Measurements from ENCODE around the gene UAP1. TPM values are rescaled to one million over a fixed set of nuclear protein-coding genes. Genes with fewer than 3 reads are reported as not detected.
"Not testable (repeated sequence)": the region's sequence is repeated elsewhere in the genome, so short reads cannot be mapped to it uniquely, and the experiment has no call there.

UAP1 gene
- total RNA-seq, 3 donors from 2014 or later, result 25.3 to 31.0 (median 27.7) TPM

DNA sequence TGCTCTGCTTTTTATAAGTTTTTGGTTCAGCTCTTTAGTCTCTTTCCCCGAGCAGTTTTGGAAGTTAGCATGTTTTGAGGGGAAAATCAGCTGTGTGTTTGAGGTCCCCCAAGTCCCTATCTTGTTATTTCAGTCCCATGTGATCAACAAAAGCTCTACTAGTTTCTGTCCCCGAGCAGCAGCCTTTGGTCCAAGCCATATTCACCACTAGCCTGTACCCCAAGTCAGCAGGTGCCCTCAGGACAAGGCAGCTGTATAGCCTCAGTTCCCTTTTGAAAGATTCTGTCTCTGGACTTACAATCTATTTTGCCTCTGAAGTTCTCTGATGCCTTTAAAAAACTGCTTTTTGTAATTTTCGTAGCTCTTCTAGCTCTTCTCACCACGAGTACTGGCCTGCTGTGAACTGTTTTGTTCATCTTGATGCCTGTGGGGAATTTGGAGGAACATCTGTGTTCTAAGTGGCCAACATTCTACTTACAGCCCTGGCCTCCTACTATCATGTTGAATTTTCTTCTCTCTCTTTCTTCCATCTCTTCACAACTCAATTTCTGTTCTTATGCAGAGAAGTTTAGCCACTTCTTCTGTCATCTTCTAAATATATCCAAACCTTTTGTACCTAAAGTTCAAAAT is 16.7 kb downstream of the UAP1 start:
- Mint-ChIP-seq H3K9me3 (no peaks in the 10 kb centered on the region), H3K4me1 (ENCODE audit: low read depth) (no peaks in the 10 kb centered on the region), H3K27me3 (ENCODE audit: low read depth) (no peaks in the 10 kb centered on the region), H3K4me3 (no peak overlapping the region), H3K36me3 (ENCODE audit: insufficient read depth) (peaks cover 26% of the 10 kb centered on the region)
- ATAC-seq, result no peak
- no peak for DNase-seq

DNA sequence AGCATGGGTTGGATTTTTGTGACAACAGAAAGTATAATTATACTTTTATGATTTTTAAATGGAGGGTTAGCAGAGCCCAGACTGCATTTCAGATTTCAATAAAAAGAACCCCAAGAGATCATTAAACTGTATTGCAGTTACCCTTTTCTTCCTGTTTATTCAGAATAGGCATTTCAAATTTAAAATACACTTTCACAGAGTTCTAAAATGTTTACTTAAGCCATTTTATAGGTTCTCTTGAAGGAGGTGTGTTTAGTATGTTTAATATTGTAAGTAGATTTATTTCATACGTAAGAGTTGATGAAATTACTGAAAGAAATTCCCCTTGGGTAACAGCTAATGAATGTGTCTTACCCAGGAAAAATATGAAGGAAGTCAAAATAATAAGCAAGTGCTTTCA is 17.4 kb downstream of the UAP1 start:
- Mint-ChIP-seq H3K4me1 (ENCODE audit: low read depth) (no peaks in the 10 kb centered on the region), H3K36me3 (ENCODE audit: insufficient read depth) (peaks cover 26% of the 10 kb centered on the region), H3K4me3 (no peak overlapping the region), H3K27me3 (ENCODE audit: low read depth) (no peaks in the 10 kb centered on the region), H3K9me3 (no peaks in the 10 kb centered on the region)
- ATAC-seq, result no peak
- DNase-seq, result no peak

DNA sequence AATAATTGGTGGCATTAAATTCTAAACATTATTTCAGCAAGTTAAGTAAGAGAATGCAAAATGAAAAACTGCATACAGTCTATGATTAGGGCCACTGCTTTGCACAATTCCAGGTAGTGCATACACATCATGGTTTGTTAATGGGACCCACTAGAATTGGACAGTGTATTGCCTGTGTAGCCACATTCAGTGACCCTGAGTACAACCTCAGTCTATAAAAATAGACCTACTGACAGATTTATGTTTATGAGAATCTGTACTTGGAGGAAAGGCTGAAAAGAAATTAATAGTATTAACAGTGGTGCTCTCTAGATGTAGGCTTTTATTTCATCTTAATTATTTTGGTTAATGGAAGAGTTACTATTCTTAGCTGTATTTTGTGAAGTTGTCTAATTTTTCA is 18.8 kb downstream of the UAP1 start:
- Mint-ChIP-seq H3K4me3 (no peak overlapping the region), H3K36me3 (ENCODE audit: insufficient read depth) (peaks cover 26% of the 10 kb centered on the region), H3K9me3 (no peaks in the 10 kb centered on the region), H3K27me3 (ENCODE audit: low read depth) (no peaks in the 10 kb centered on the region), H3K4me1 (ENCODE audit: low read depth) (no peaks in the 10 kb centered on the region)
- ATAC-seq (no peak), DNase-seq (no peak)

DNA sequence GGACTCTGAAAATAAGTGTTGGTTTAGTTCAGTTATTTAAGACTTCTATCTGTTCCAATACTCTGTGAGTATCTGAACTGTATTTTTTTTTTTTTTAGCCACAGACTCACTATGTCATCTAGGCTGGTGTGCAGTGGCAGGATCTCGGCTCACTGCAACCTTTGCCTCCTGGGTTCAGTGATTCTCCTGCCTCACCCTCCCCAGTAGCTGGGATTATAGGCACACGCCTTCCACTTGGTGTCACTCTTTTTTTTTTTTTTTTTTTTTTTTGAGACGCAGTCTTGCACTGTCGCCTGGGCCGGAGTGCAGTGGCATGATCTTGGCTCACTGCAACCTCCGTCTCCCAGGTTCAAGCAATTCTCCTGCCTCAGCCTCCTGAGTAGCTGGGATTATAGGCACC is 21.4 kb downstream of the UAP1 start:
- H3K4me1 Mint-ChIP-seq (ENCODE audit: low read depth); DNase-seq; H3K9me3 Mint-ChIP-seq; ATAC-seq; H3K27me3 Mint-ChIP-seq (ENCODE audit: low read depth); H3K4me3 Mint-ChIP-seq: not testable (repeated sequence)
- H3K36me3 Mint-ChIP-seq (ENCODE audit: insufficient read depth), result peaks cover 23% of the 10 kb centered on the region

DNA sequence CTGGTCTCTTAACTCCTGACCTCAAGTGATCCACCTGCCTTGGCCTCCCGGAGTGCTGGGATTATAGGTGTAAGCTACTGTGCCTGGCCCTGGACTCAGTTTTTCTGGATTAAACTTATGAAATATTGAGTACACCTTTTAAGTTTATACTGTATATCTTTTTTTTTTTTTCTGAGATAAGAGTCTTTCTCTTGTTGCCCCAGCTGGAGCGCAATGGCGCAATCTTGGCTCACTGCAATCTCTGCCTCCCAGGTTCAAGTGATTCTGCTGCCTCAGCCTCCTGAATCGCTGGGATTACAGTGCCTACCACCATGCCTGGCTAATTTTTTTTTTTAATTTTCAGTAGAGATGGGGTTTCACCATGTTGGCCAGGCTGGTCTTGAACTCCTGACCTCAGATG is 23.6 kb downstream of the UAP1 start:
- peaks cover 27% of the 10 kb centered on the region for H3K36me3 Mint-ChIP-seq (ENCODE audit: insufficient read depth)

DNA sequence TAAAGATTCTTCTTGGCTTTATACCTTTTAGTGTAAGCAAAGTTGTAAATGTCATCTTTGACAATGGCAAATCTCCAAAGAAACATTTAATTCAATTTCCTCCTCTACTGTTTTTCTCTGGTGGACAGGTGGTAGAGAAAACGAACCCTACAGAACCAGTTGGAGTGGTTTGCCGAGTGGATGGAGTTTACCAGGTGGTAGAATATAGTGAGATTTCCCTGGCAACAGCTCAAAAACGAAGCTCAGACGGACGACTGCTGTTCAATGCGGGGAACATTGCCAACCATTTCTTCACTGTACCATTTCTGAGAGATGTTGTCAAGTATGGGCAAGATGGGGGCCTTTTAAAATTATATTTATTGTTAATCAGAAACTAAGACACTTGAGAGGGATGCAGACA is 25.8 kb downstream of the UAP1 start:
- no peak overlapping the region for H3K4me3 Mint-ChIP-seq
- peaks cover 24% of the 10 kb centered on the region for H3K36me3 Mint-ChIP-seq (ENCODE audit: insufficient read depth)
- H3K27me3 Mint-ChIP-seq (ENCODE audit: low read depth), result no peaks in the 10 kb centered on the region
- H3K9me3 Mint-ChIP-seq, result no peaks in the 10 kb centered on the region
- DNase-seq, result no peak
- ATAC-seq, result no peak
- H3K4me1 Mint-ChIP-seq (ENCODE audit: low read depth), result no peaks in the 10 kb centered on the region

More for the DNA sequence above, 23.6 kb downstream of the UAP1 start:
- H3K4me1 Mint-ChIP-seq (ENCODE audit: low read depth); ATAC-seq; H3K9me3 Mint-ChIP-seq; DNase-seq; H3K4me3 Mint-ChIP-seq; H3K27me3 Mint-ChIP-seq (ENCODE audit: low read depth): not testable (repeated sequence)

DNA sequence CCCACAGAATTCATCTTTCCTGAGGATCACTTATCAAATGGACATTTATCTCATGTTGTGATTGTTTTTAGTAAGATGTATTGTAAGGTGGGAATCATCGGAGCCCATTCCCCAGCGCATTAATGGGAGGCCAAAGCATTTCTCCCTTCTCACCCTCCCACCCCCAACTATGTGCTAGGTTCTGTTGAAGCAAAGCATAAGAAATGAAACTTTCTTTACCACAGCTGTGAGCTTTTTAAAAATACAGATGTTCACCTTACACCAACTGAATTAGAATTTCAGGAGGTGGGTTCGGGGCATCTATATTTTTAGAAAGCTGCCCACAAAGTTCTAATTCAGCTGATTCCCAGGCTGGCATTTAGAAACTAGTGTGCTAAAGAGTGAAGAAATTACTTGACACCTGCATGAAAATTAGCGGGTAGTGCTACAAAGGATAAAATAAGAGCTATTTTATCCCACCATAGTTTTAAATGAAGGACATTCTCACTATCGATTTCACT is 26.3 kb downstream of the UAP1 start:
- no peak for ATAC-seq
- Mint-ChIP-seq H3K36me3 (ENCODE audit: insufficient read depth) (peaks cover 28% of the 10 kb centered on the region), H3K4me3 (no peak overlapping the region)

DNA sequence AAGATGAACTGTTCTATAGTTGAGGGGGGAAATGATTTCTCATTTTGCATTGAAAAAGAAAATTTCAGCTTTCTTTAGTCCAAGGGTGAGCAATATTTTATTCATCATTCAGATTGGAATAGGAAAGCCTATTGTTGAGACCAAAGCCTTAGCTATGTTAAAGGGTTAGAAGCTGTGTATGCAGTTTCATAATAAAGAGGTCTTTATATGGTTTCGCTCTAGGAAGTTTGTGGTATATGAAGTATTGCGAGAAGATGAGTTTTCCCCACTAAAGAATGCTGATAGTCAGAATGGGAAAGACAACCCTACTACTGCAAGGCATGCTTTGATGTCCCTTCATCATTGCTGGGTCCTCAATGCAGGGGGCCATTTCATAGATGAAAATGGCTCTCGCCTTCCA is 28.6 kb downstream of the UAP1 start:
- no peaks in the 10 kb centered on the region for H3K4me1 Mint-ChIP-seq (ENCODE audit: low read depth)
- H3K27me3 Mint-ChIP-seq (ENCODE audit: low read depth), result no peaks in the 10 kb centered on the region
- no peak for ATAC-seq
- peaks cover 37% of the 10 kb centered on the region for H3K36me3 Mint-ChIP-seq (ENCODE audit: insufficient read depth)
- H3K9me3 Mint-ChIP-seq, result no peaks in the 10 kb centered on the region
- H3K4me3 Mint-ChIP-seq, result no peak overlapping the region
- DNase-seq, result no peak

More for the DNA sequence above, 26.3 kb downstream of the UAP1 start:
- no peaks in the 10 kb centered on the region for H3K4me1 Mint-ChIP-seq (ENCODE audit: low read depth)
- no peaks in the 10 kb centered on the region for H3K9me3 Mint-ChIP-seq
- H3K27me3 Mint-ChIP-seq (ENCODE audit: low read depth), result no peaks in the 10 kb centered on the region
- DNase-seq, result no peak

DNA sequence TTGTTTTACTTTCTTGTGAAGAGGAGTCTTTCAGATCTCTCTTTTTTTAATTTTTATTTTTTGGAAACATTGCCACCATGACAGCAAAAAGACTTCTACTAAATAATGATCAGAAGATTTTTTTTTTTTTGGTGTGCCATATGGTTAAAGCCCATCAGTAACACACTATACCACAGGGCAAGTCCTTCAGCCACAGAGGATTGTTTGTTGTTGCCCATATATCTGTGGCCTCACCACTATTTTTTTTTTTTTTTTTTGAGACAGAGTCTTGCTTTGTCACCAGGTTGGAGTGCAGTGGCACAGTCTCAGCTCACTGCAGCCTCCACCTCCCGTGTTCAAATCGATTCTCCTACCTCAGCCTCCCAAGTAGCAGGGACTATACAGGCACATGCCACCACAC is 29.2 kb downstream of the UAP1 start:
- ATAC-seq (no peak), DNase-seq (no peak)
- Mint-ChIP-seq H3K27me3 (ENCODE audit: low read depth) (no peaks in the 10 kb centered on the region), H3K36me3 (ENCODE audit: insufficient read depth) (peaks cover 41% of the 10 kb centered on the region), H3K4me3 (no peak overlapping the region), H3K4me1 (ENCODE audit: low read depth) (no peaks in the 10 kb centered on the region), H3K9me3 (no peaks in the 10 kb centered on the region)

DNA sequence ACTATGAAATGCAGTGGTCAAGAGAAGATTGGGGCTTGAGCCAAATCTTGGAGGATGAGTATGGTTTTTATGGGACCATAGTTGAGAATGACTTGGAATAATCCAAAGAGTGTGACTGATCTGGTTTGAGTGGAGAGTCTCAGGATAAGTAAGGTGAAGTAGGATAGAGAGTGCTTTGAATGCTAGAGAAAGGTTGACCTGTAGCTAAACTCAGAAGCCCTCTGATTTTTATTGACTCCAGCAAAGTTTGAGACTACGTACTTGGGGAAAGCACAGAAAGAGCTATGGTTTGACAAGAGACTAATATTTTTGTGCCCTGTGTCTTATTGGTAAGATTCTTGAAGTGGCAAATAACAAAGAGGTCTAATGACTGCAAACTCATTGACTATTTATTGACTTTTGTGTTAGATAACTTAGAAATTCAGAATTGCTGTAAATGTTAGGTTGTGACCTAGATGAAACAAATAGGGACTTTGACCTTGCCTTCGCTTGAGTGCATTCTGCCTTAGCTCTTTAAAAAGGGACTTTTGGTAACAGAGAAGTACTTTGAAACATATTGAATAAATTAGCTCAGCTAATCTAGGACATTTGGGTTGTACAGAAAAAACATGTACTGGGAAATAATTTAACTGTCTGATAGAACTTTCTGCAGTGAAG is 35.1 kb downstream of the UAP1 start:
- ATAC-seq, result no peak
- H3K36me3 Mint-ChIP-seq (ENCODE audit: insufficient read depth), result peaks cover 33% of the 10 kb centered on the region
- no peak overlapping the region for H3K4me3 Mint-ChIP-seq
- no peak for DNase-seq
- H3K9me3 Mint-ChIP-seq, result no peaks in the 10 kb centered on the region
- no peaks in the 10 kb centered on the region for H3K4me1 Mint-ChIP-seq (ENCODE audit: low read depth)
- H3K27me3 Mint-ChIP-seq (ENCODE audit: low read depth), result no peaks in the 10 kb centered on the region

DNA sequence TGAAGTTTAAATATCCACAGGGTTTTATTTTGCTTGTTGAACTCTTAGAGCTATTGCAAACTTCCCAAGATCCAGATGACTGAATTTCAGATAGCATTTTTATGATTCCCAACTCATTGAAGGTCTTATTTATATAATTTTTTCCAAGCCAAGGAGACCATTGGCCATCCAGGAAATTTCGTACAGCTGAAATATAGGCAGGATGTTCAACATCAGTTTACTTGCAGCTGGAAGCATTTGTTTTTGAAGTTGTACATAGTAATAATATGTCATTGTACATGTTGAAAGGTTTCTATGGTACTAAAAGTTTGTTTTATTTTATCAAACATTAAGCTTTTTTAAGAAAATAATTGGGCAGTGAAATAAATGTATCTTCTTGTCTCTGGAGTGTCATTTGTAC is 37.9 kb downstream of the UAP1 start:
- H3K4me1 Mint-ChIP-seq (ENCODE audit: low read depth), result no peaks in the 10 kb centered on the region
- no peak for ATAC-seq

DNA sequence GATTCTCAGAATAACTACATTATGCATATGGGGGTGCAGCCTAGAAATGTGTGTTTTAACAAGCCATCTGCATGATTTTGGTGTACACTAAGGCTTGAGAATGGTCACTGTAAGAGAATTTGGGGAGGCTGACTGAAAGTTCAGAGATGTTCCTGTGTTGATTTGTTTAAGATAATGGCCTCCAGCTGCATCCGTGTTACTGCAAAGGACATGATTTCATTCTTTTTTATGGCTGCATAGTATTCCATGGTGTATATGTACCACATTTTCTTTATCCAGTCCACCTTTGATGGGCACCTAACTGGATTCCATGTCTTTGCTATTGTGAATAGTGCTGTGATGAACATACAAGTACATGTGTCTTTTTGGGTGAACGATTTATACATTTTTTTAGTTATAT is 41.6 kb downstream of the UAP1 start:
- H3K4me3 Mint-ChIP-seq; DNase-seq; H3K9me3 Mint-ChIP-seq; H3K27me3 Mint-ChIP-seq (ENCODE audit: low read depth); H3K4me1 Mint-ChIP-seq (ENCODE audit: low read depth); ATAC-seq: not testable (repeated sequence)
- H3K36me3 Mint-ChIP-seq (ENCODE audit: insufficient read depth), result peaks cover 24% of the 10 kb centered on the region

More for the DNA sequence above, 37.9 kb downstream of the UAP1 start:
- H3K9me3 Mint-ChIP-seq, result no peaks in the 10 kb centered on the region
- H3K27me3 Mint-ChIP-seq (ENCODE audit: low read depth), result no peaks in the 10 kb centered on the region
- H3K4me3 Mint-ChIP-seq, result no peak overlapping the region
- peaks cover 32% of the 10 kb centered on the region for H3K36me3 Mint-ChIP-seq (ENCODE audit: insufficient read depth)
- no peak for DNase-seq

DNA sequence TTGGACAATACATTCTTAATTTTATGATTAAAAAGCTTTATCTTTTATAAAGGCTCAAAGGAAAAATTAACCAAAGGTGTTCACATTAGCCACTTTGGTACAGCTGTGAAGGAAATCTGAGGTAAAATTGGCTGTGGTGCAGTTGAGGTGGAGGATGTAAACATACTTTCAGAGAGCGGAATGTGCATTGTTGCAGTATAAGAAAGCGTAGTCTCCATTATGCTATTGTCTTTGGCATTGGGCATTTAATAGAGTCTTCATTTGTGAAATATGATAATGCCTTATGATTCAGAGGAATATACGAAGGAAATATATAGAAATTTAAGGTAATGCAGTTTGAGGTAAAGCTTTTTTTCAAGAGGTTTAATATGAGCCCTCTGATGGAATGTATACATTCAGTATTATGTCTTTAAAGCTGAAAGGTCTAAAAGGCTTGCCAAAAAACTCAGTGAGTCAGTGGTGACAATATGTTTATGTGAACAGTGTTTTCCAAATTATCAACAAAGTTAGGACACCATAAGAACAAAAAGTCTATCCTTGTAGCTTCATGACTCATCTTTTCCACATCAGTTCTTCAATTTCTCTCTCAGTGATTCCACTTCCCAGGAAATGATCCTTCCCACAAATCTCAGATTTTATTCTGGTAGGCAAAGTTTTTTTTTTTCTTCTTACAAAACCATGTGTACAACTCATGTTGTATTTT is 43.9 kb downstream of the UAP1 start:
- H3K27me3 Mint-ChIP-seq (ENCODE audit: low read depth), result no peaks in the 10 kb centered on the region
- DNase-seq (no peak), ATAC-seq (no peak)
- H3K4me1 Mint-ChIP-seq (ENCODE audit: low read depth), result no peaks in the 10 kb centered on the region
- no peak overlapping the region for H3K4me3 Mint-ChIP-seq
- H3K9me3 Mint-ChIP-seq, result no peaks in the 10 kb centered on the region
- H3K36me3 Mint-ChIP-seq (ENCODE audit: insufficient read depth), result peaks cover 21% of the 10 kb centered on the region

DNA sequence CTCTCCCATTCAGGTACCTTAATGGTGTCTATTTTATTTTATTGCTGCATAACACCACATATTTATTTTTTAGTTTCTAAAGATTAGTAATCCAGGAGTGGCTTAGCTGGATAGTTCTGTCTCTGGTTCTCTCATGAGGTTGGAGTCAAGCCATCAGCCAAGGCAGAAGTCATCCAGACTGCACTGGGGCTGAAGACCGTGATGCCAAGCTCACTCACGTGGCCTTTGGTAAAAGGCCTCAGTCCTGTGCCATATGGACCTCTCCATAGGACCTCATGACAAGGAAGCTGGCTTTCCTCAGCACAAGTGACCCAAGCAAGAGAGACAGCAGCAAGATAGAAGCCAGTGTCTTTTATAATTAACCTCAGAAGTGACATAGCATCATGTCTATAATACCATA is 47.8 kb downstream of the UAP1 start:
- ATAC-seq (no peak), DNase-seq (no peak)
- peaks cover 4% of the 10 kb centered on the region for H3K36me3 Mint-ChIP-seq (ENCODE audit: insufficient read depth)
- H3K4me3 Mint-ChIP-seq, result no peak overlapping the region
- no peaks in the 10 kb centered on the region for H3K27me3 Mint-ChIP-seq (ENCODE audit: low read depth)
- H3K9me3 Mint-ChIP-seq, result no peaks in the 10 kb centered on the region
- no peaks in the 10 kb centered on the region for H3K4me1 Mint-ChIP-seq (ENCODE audit: low read depth)

All from activated T-cell treated with anti-CD3 and anti-CD28 coated beads, Interleukin-2, amount 50 U/mL, for 4 hours (primary cell).